ENCODE results near the gene ATP5PD.

Gene ATP5PD

DNA sequence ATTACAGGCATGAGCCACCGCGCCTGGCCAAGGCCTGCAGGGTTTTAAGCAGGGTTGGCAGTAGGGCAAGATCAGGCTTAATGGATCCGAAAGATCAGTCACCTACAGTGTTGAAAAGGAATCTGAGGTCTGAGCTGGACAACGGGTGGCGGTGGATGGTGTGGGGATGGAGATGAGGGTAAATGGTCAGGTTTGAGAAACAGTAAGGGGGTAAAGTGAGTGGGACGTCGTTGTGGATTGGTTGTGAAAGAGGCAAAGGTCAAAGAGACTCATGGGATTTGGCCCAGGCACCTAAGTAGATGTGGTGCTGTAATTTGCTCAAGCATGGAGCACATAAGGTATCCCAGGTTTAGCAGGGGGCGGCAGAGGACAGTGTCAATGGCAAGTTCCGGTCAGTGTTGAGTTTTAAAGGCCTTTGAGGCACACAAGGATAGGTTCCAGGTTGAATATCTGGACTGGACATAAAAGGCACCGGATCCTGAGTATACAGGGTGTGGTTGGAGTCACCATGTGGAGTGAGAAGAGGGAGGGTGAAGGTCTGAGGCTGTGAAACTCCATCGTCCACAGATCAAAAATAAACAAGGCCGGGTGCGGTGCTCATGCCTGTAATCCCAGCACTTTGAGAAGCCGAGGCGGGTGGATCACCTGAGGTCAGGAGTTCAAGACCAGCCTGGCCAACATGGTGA lies 39.9 kb upstream of the ATP5PD start:
- Histone ChIP-seq H2AFZ (ENCODE audit: low read depth, low read length) (no peak overlapping the region), H3K4me2 (ENCODE audit: low read length, poor library complexity, severe bottlenecking) (no peak overlapping the region), H2BK12ac (ENCODE audit: low read length in 2 of 2) (peak overlapping the region; percentile 80 to 98), H3K36me3 (ENCODE audit: control insufficient read depth in 1 of 2, insufficient read depth in 2 of 2, low read depth in 1 of 2, low read length in 2 of 2) (no peaks in the 10 kb centered on the region), H2BK5ac (ENCODE audit: low read depth, low read length, poor library complexity, severe bottlenecking) (no peak overlapping the region), H2BK120ac (ENCODE audit: low read depth, low read length) (peak overlapping the region; percentile 90), H3K27ac (ENCODE audit: low read length, poor library complexity, severe bottlenecking) (no peak overlapping the region), H3K14ac (ENCODE audit: low read length in 2 of 2) (peak overlapping the region in 1 of 2 experiments; percentile 64), H3K27me3 (ENCODE audit: control insufficient read depth in 1 of 2, insufficient read depth in 1 of 2, low read length in 2 of 2) (no peaks in the 10 kb centered on the region), H3K4me1 (ENCODE audit: control insufficient read depth, insufficient read depth, low read depth, low read length) (peaks cover 55% of the 10 kb centered on the region), H3K9ac (ENCODE audit: low read length) (no peak overlapping the region), H3K79me1 (replicated peaks; ENCODE audit: low read length, poor library complexity, severe bottlenecking) (peaks cover 7% of the 10 kb centered on the region), H3K9me3 (ENCODE audit: control insufficient read depth, low read length) (no peaks in the 10 kb centered on the region), H4K91ac (ENCODE audit: low read length) (peak overlapping the region; percentile 90), H2BK15ac (ENCODE audit: low read depth, poor library complexity, severe bottlenecking) (peak overlapping the region; percentile 26), H3K23ac (ENCODE audit: low read length in 2 of 2) (peak overlapping the region in 1 of 2 experiments; percentile 63), H4K8ac (ENCODE audit: low read length) (peak overlapping the region; percentile 100), H3K4ac (ENCODE audit: low read depth in 1 of 2, low read length in 2 of 2) (peak overlapping the region; percentile 71 to 94), H3K4me3 (ENCODE audit: insufficient read depth in 1 of 2, low read depth in 1 of 2, low read length in 2 of 2) (peak overlapping the region in 1 of 2 experiments; percentile 74), H3K18ac (ENCODE audit: low read depth in 1 of 2, low read length in 2 of 2) (peak overlapping the region; percentile 74 to 94), H2AK5ac (ENCODE audit: low read length, severe bottlenecking) (peak overlapping the region; percentile 87)
- no peak for DNase-seq
- WGBS: 81% methylated on average over 15 of the region's 15 CpGs

DNA sequence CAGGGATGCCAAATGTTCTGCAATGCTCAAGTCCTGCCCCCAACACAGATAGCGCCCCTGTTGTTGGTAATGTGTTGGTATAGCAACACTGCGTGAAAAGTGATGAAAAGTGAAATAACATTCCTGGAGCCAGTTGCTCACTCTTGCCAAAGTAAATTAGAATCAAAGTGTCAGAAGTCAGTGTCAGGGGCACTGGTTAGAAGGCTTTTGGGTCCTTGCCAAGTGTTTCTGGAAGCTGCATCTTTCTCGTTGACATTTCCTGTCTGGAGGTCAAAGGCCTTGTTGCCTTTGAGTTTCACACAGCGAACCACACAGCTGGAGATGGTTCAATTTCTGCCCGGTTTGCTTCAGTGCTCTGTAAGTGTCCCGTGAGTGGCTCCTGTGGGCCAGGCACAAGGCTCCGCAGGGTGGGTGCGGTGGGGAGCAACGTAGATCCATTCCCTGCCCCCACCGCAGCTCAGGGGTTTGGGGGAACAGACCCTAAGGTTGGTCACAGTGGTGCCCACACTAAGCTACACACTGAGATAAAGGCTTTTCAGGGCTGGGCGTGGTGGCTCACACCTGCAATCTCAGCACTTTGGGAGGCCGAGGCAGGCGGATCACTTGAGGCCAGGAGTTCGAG lies 37.4 kb upstream of the ATP5PD start:
- H3K9me3 ChIP-seq (ENCODE audit: control insufficient read depth, low read length): no peaks in the 10 kb centered on the region
- WGBS: 39% methylated on average over 14 of the region's 14 CpGs
- peak overlapping the region; percentile 92 for H4K91ac ChIP-seq (ENCODE audit: low read length)
- H3K36me3 ChIP-seq (ENCODE audit: control insufficient read depth in 1 of 2, insufficient read depth in 2 of 2, low read depth in 1 of 2, low read length in 2 of 2): no peaks in the 10 kb centered on the region
- peak overlapping the region; percentile 86 for H3K27ac ChIP-seq (ENCODE audit: low read length, poor library complexity, severe bottlenecking)
- peak overlapping the region in 1 of 2 experiments; percentile 80 for H3K23ac ChIP-seq (ENCODE audit: low read length in 2 of 2)
- no peaks in the 10 kb centered on the region for H3K79me1 ChIP-seq (replicated peaks; ENCODE audit: low read length, poor library complexity, severe bottlenecking)
- H2AFZ ChIP-seq (ENCODE audit: low read depth, low read length): peak overlapping the region; percentile 43
- H2BK12ac ChIP-seq (ENCODE audit: low read length in 2 of 2): peak overlapping the region; percentile 85 to 92
- H3K4me1 ChIP-seq (ENCODE audit: control insufficient read depth, insufficient read depth, low read depth, low read length): peaks cover 46% of the 10 kb centered on the region
- H3K18ac ChIP-seq (ENCODE audit: low read depth in 1 of 2, low read length in 2 of 2): peak overlapping the region; percentile 37 to 91
- H4K8ac ChIP-seq (ENCODE audit: low read length): peak overlapping the region; percentile 92
- peak overlapping the region; percentile 80 for H2AK5ac ChIP-seq (ENCODE audit: low read length, severe bottlenecking)
- peak overlapping the region; percentile 27 for H2BK120ac ChIP-seq (ENCODE audit: low read depth, low read length)
- peak overlapping the region; percentile 34 for H3K4me2 ChIP-seq (ENCODE audit: low read length, poor library complexity, severe bottlenecking)
- no peak overlapping the region for H3K9ac ChIP-seq (ENCODE audit: low read length)
- DNase-seq: peak; percentile 72
- no peaks in the 10 kb centered on the region for H3K27me3 ChIP-seq (ENCODE audit: control insufficient read depth in 1 of 2, insufficient read depth in 1 of 2, low read length in 2 of 2)
- H3K4ac ChIP-seq (ENCODE audit: low read depth in 1 of 2, low read length in 2 of 2): peak overlapping the region in 1 of 2 experiments; percentile 84
- H2BK5ac ChIP-seq (ENCODE audit: low read depth, low read length, poor library complexity, severe bottlenecking): peak overlapping the region; percentile 33
- H3K14ac ChIP-seq (ENCODE audit: low read length in 2 of 2): peak overlapping the region in 1 of 2 experiments; percentile 44
- no peak overlapping the region for H3K4me3 ChIP-seq (ENCODE audit: insufficient read depth in 1 of 2, low read depth in 1 of 2, low read length in 2 of 2)
- peak overlapping the region; percentile 60 for H2BK15ac ChIP-seq (ENCODE audit: low read depth, poor library complexity, severe bottlenecking)

DNA sequence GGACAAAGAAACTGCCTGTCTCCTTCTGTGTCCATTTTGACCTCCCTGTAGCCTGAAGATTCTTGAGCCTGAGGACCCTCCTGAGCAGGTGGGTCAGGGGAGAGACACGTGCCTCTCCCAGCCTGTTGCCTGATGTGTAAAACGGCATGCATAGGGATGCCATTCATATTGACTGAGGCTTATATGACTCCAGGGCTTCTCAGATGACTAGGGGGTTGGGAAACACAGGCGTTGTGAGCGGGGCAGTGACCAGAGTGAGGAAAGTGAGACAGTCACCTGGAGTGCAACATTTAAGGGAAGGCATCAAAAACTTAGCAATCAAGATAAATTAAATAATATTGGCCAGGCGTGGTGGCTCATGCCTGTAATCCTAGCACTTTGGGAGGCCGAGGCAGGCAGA lies 35.9 kb upstream of the ATP5PD start:
- no peak overlapping the region for H3K14ac ChIP-seq (ENCODE audit: low read length in 2 of 2)
- peak overlapping the region; percentile 29 for H4K8ac ChIP-seq (ENCODE audit: low read length)
- H2AFZ ChIP-seq (ENCODE audit: low read depth, low read length): no peak overlapping the region
- H3K27ac ChIP-seq (ENCODE audit: low read length, poor library complexity, severe bottlenecking): no peak overlapping the region
- no peak overlapping the region for H2BK5ac ChIP-seq (ENCODE audit: low read depth, low read length, poor library complexity, severe bottlenecking)
- no peak overlapping the region for H3K23ac ChIP-seq (ENCODE audit: low read length in 2 of 2)
- peak overlapping the region; percentile 3 for H4K91ac ChIP-seq (ENCODE audit: low read length)
- no peak overlapping the region for H2BK120ac ChIP-seq (ENCODE audit: low read depth, low read length)
- 88% methylated on average over 6 of the region's 6 CpGs for WGBS
- no peak overlapping the region for H3K4me3 ChIP-seq (ENCODE audit: insufficient read depth in 1 of 2, low read depth in 1 of 2, low read length in 2 of 2)
- peaks cover 0 to 2% of the 10 kb centered on the region in 2 experiments for H3K36me3 ChIP-seq (ENCODE audit: control insufficient read depth in 1 of 2, insufficient read depth in 2 of 2, low read depth in 1 of 2, low read length in 2 of 2)
- H3K4me1 ChIP-seq (ENCODE audit: control insufficient read depth, insufficient read depth, low read depth, low read length): peaks cover 44% of the 10 kb centered on the region
- no peak for DNase-seq
- H2BK15ac ChIP-seq (ENCODE audit: low read depth, poor library complexity, severe bottlenecking): no peak overlapping the region
- H2BK12ac ChIP-seq (ENCODE audit: low read length in 2 of 2): peak overlapping the region; percentile 69 to 70
- H3K27me3 ChIP-seq (ENCODE audit: control insufficient read depth in 1 of 2, insufficient read depth in 1 of 2, low read length in 2 of 2): no peaks in the 10 kb centered on the region
- H2AK5ac ChIP-seq (ENCODE audit: low read length, severe bottlenecking): peak overlapping the region; percentile 92
- no peak overlapping the region for H3K4me2 ChIP-seq (ENCODE audit: low read length, poor library complexity, severe bottlenecking)
- peaks cover 2% of the 10 kb centered on the region for H3K79me1 ChIP-seq (replicated peaks; ENCODE audit: low read length, poor library complexity, severe bottlenecking)
- H3K4ac ChIP-seq (ENCODE audit: low read depth in 1 of 2, low read length in 2 of 2): peak overlapping the region in 1 of 2 experiments; percentile 32
- H3K9me3 ChIP-seq (ENCODE audit: control insufficient read depth, low read length): no peaks in the 10 kb centered on the region
- peak overlapping the region in 1 of 2 experiments; percentile 61 for H3K18ac ChIP-seq (ENCODE audit: low read depth in 1 of 2, low read length in 2 of 2)
- H3K9ac ChIP-seq (ENCODE audit: low read length): no peak overlapping the region
